PC-9 (cell line): ENCODE results near the gene PRB2. TPM values are rescaled to one million over a fixed set of nuclear protein-coding genes. Genes with fewer than 3 reads are reported as not detected.
"Not testable (repeated sequence)": the region's sequence is repeated elsewhere in the genome, so short reads cannot be mapped to it uniquely, and the experiment has no call there.

ENCODE experiments used
- BruUV-seq: library from RNA; stranded (reverse); fragments of 400-500 nt; replicated peaks from 2 replicates; lab custom pipeline; 2021; lab: Mats Ljungman, UMichigan
- CTCF ChIA-PET: fragments of 300-600 bp; sonication (Branson Sonifier 250); formaldehyde crosslinking; loops from one replicate; lab custom pipeline; 2022; ENCODE audit warnings: antibody characterized with exemption; lab: Charles Lee
- POLR2A ChIA-PET: fragments of 300-600 bp; sonication (Branson Sonifier 250); formaldehyde crosslinking; loops from one replicate; lab custom pipeline; 2022; ENCODE audit warnings: antibody characterized with exemption; ENCODE audit not compliant: unreplicated experiment; lab: Charles Lee
- DNase-seq, 2 experiments: peaks; one replicate each; pipeline versions ENCODE4 v3.0.0 to v3.0.0-alpha.2; 2015 to 2022; ENCODE audit warnings: mixed read lengths in 1 of 2
- H2AFZ ChIP-seq: fragments of 200-600 bp; sonication (generic); 2 replicates; pipeline ENCODE4 v1.8.1; 2017; ENCODE audit warnings: antibody characterized with exemption
- H3F3A ChIP-seq: fragments of 200-600 bp; sonication (generic); 2 replicates; pipeline ENCODE4 v1.8.1; 2017; ENCODE audit warnings: antibody characterized with exemption, mild to moderate bottlenecking, low read depth; ENCODE audit not compliant: insufficient read depth
- H3K27ac ChIP-seq: fragments of 200-600 bp; sonication (generic); 2 replicates; pipeline ENCODE4 v1.6.1; 2016; ENCODE audit warnings: mixed run types
- H3K27me3 ChIP-seq: fragments of 200-600 bp; sonication (generic); 2 replicates; pipeline ENCODE4 v1.6.1; 2016; ENCODE audit warnings: low read depth, mixed run types; ENCODE audit not compliant: insufficient read depth
- H3K36me3 ChIP-seq: fragments of 200-600 bp; sonication (generic); 2 replicates; pipeline ENCODE4 v1.6.1; 2016; ENCODE audit warnings: low read depth, mixed run types
- H3K4me1 ChIP-seq: fragments of 200-600 bp; sonication (generic); replicated peaks from 2 replicates; pipeline ENCODE4 v1.6.1; 2016; ENCODE audit warnings: mixed run types; ENCODE audit not compliant: insufficient read depth
- H3K4me2 ChIP-seq: fragments of 200-600 bp; sonication (generic); 2 replicates; pipeline ENCODE4 v1.6.1; 2017; ENCODE audit warnings: mixed run types
- H3K4me3 ChIP-seq: fragments of 200-600 bp; sonication (generic); 2 replicates; pipeline ENCODE4 v1.6.1; 2016; ENCODE audit warnings: mixed run types
- H3K79me2 ChIP-seq: fragments of 200-600 bp; sonication (generic); 2 replicates; pipeline ENCODE4 v1.6.1; 2017; ENCODE audit warnings: low read depth, mixed run types
- H3K9me2 ChIP-seq: fragments of 200-600 bp; sonication (generic); 2 replicates; pipeline ENCODE4 v1.8.1; 2017; ENCODE audit warnings: mild to moderate bottlenecking; ENCODE audit not compliant: insufficient read depth
- H3K9me3 ChIP-seq: fragments of 200-600 bp; sonication (generic); 2 replicates; pipeline ENCODE4 v1.8.1; 2016; ENCODE audit warnings: low read depth; ENCODE audit not compliant: insufficient read depth
- H4K20me1 ChIP-seq: fragments of 200-600 bp; sonication (generic); 2 replicates; pipeline ENCODE4 v1.8.1; 2017; ENCODE audit not compliant: insufficient read depth
- EZH2 ChIP-seq: fragments of 200-600 bp; sonication (generic); IDR thresholded peaks from 2 replicates; pipeline ENCODE4 v1.8.0; 2017; ENCODE audit warnings: antibody characterized with exemption, low read depth
- intact Hi-C: fragments of 100-400 bp; cut with micrococcal nuclease; formaldehyde crosslinking; loops from one replicate; pipeline ENCODE4 v1.10.0; 2022; ENCODE audit not compliant: unreplicated experiment
- total RNA-seq: library from RNA; stranded (reverse); gene quantifications from 2 replicates; pipeline ENCODE4 v1.2.3, GENCODE V29; 2021
- TF ChIP-seq, protein P1 (sequence below): fragments of 200-600 bp; sonication (generic); conservative IDR thresholded peaks from 2 replicates; pipeline ENCODE4 v1.6.1; 2017; ENCODE audit warnings: mixed run types, antibody characterized with exemption, mild to moderate bottlenecking, moderate library complexity

The PRB2 gene
- total RNA-seq, 1 experiment from 2014 or later: not detected

DNA sequence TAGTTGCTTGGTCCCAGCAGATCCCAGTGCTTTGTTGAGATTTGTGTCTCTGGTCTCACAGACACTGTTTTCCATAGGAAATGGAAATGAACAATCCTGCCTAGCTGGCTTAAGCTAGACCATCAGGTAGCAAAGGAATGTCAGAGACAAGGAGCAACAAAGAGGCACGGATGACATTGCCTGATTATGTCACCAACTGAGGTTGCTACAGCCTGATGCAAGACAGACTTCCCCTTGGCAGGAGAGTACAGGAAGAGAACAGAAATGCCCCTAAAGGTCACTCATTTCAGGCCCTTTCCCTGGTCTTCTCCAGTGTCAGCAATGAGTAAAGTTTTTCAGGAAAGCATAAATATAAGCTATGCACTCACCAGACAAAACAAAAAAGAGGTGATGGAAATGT, 2.0 kb upstream of the PRB2 start:
- intact Hi-C loops: no loop called here
- no TSS peak for BruUV-seq
- no peaks in the 10 kb centered on the region for H3K79me2 ChIP-seq
- H3K27me3 ChIP-seq: peaks cover 54% of the 10 kb centered on the region
- no peaks in the 10 kb centered on the region for H3K36me3 ChIP-seq
- no peaks in the 10 kb centered on the region for H3F3A ChIP-seq
- no peak overlapping the region for H3K4me2 ChIP-seq
- H3K9me3 ChIP-seq: no peaks in the 10 kb centered on the region
- TF ChIP-seq, protein P1, sequence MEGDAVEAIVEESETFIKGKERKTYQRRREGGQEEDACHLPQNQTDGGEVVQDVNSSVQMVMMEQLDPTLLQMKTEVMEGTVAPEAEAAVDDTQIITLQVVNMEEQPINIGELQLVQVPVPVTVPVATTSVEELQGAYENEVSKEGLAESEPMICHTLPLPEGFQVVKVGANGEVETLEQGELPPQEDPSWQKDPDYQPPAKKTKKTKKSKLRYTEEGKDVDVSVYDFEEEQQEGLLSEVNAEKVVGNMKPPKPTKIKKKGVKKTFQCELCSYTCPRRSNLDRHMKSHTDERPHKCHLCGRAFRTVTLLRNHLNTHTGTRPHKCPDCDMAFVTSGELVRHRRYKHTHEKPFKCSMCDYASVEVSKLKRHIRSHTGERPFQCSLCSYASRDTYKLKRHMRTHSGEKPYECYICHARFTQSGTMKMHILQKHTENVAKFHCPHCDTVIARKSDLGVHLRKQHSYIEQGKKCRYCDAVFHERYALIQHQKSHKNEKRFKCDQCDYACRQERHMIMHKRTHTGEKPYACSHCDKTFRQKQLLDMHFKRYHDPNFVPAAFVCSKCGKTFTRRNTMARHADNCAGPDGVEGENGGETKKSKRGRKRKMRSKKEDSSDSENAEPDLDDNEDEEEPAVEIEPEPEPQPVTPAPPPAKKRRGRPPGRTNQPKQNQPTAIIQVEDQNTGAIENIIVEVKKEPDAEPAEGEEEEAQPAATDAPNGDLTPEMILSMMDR: no peak
- TF ChIP-seq EZH2: no peak
- no peak overlapping the region for H3K4me3 ChIP-seq
- POLR2A ChIA-PET: no interaction called here
- H3K9me2 ChIP-seq: no peaks in the 10 kb centered on the region
- H2AFZ ChIP-seq: no peak overlapping the region
- CTCF ChIA-PET: no interaction called here
- no peak overlapping the region for H3K27ac ChIP-seq
- no peaks in the 10 kb centered on the region for H3K4me1 ChIP-seq
- DNase-seq: no peak
- H4K20me1 ChIP-seq: no peaks in the 10 kb centered on the region

DNA sequence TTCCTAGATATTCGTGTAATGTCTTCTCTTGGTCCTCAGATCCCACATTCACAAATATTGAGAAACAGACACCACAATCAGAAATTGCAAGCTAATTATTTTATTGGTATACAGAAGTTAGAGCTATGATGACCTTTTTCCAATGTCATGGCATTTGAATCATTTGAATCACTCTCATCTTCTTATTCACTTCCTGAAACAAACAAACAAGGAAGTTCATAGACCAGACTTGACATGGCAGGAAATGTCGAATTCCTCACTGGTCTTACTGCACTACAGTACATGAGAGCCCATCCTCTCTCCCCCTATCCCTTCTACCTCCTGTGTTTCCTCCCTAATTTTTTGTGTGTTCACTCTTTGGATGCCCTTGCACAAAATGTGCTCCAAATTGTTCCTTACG, 3.9 kb downstream of the PRB2 start:
- H3K9me2 ChIP-seq, H3K79me2 ChIP-seq, BruUV-seq, H3F3A ChIP-seq, H3K27ac ChIP-seq, H3K4me3 ChIP-seq, H3K36me3 ChIP-seq, H3K4me1 ChIP-seq, CTCF ChIA-PET, H2AFZ ChIP-seq, POLR2A ChIA-PET, H3K4me2 ChIP-seq, DNase-seq, H4K20me1 ChIP-seq, intact Hi-C loops, H3K9me3 ChIP-seq: not testable (repeated sequence)
- peaks cover 44% of the 10 kb centered on the region for H3K27me3 ChIP-seq

DNA sequence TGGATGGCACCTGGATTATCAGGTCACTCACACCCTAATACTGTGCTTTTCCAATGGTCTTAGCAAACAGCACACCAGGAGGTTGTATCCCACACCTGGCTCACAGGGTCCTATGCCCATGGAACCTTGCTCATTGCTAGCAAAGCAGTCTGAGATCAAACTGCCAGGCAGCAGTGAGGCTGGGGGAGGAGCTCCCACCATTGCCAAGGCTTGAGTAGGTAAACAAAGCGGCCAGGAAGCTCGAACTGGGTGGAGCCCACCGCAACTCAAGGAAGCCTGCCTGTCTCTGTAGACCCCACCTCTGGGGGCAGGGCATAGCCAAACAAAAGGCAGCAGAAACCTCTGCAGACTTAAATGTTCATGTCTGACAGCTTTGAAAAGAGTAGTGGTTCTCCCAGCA, 17.9 kb downstream of the PRB2 start:
- DNase-seq, CTCF ChIA-PET, H3K79me2 ChIP-seq, BruUV-seq, H4K20me1 ChIP-seq, POLR2A ChIA-PET, H2AFZ ChIP-seq, H3K27ac ChIP-seq, H3K9me3 ChIP-seq, H3K9me2 ChIP-seq, H3K4me2 ChIP-seq, H3K4me3 ChIP-seq, H3K36me3 ChIP-seq, intact Hi-C loops, H3F3A ChIP-seq, H3K4me1 ChIP-seq: not testable (repeated sequence)
- peaks cover 10% of the 10 kb centered on the region; the same call in 1 of the 2 replicates for H3K27me3 ChIP-seq

DNA sequence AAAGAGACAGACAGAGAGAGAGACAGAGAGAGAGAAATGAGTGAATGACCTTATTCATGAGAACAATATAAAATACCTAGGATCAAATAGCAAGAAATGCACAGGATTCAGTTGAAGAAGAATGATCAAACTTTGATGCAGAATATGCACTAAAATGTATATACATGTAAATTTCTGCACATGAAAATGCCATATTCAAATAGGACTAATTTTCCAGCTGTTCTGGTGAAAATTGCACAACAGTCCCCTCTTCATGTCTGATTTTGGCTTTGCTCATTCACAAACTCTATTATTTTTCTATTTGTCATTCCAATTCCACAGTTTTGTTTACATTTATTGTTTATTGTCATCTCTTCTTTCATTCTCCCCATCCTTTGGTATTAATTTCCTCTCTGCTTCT, 34.2 kb downstream of the PRB2 start:
- POLR2A ChIA-PET: no interaction called here

DNA sequence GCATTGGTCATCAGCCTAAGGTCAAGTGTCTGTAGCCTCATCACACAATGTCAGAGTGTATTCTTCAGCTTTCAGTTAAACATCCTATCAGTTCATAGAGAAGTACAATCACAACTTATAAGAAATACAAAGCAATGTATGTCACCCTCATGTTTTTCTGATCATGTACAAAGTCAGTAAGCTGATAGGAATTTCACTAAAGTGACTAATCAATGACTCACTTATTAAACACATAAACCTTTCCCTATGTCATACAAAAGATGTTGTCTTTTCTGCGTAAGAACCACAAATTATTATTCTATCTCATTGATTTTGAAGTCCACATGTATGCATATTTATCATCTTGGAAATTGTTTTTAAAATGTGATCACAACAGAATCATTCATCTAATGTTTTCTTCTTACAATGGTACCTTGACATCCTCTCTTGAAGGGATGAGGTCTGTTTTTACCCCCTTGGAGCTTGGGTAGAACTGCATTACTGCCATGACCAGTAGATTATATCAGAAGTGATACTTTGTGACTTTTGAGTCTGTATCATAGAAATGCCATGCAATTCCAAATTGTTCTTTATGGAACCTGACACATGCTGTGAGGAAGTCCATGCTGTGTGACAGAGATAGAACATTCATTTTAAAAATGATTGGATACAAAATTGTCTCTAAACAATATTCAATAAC, 35.0 kb downstream of the PRB2 start:
- H3K4me2 ChIP-seq, H3K36me3 ChIP-seq, H3K9me3 ChIP-seq, BruUV-seq, H4K20me1 ChIP-seq, H2AFZ ChIP-seq, H3K4me3 ChIP-seq, H3F3A ChIP-seq, H3K4me1 ChIP-seq, H3K79me2 ChIP-seq, H3K9me2 ChIP-seq, POLR2A ChIA-PET, H3K27ac ChIP-seq, CTCF ChIA-PET, intact Hi-C loops: not testable (repeated sequence)
- 0 out of 2 replicates have a peak, but pooled peaks cover 10% of the 10 kb centered on the region for H3K27me3 ChIP-seq
- peak in 1 of 2 experiments; percentile 50 for DNase-seq

More for the DNA sequence above, 34.2 kb downstream of the PRB2 start:
- Histone ChIP-seq H3K4me3 (no peak overlapping the region), H3F3A (no peaks in the 10 kb centered on the region), H4K20me1 (no peaks in the 10 kb centered on the region), H2AFZ (no peak overlapping the region), H3K4me1 (no peaks in the 10 kb centered on the region), H3K4me2 (no peak overlapping the region), H3K27ac (no peak overlapping the region), H3K27me3 (0 out of 2 replicates have a peak, but pooled peaks cover 10% of the 10 kb centered on the region), H3K9me2 (no peaks in the 10 kb centered on the region), H3K9me3 (no peaks in the 10 kb centered on the region), H3K79me2 (no peaks in the 10 kb centered on the region), H3K36me3 (no peaks in the 10 kb centered on the region)
- no TSS peak for BruUV-seq
- no peak for DNase-seq
- CTCF ChIA-PET: no interaction called here
- TF ChIP-seq, protein P1: no peak
- no peak for TF ChIP-seq EZH2
- intact Hi-C loops: no loop called here

DNA sequence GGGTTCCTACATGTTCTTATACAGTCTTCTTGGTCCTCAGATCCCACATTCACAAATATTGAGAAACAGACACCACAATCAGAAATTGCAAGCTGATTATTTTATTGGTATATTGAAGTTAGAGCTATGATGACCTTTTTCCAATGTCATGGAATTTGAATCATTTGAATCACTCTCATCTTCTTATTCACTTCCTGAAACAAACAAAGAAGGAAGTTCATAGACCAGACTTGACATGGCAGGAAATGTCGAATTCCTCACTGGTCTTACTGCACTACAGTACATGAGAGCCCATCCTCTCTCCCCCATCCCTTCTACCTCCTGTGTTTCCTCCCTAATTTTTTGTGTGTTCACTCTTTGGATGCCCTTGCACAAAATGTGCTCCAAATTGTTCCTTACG, 43.6 kb downstream of the PRB2 start:
- H3F3A ChIP-seq, H4K20me1 ChIP-seq: not testable (repeated sequence)

More for the DNA sequence above, 43.6 kb downstream of the PRB2 start:
- H3K4me3 ChIP-seq, H3K27ac ChIP-seq, CTCF ChIA-PET, H3K9me2 ChIP-seq, DNase-seq, H3K27me3 ChIP-seq, H3K36me3 ChIP-seq, H3K79me2 ChIP-seq, intact Hi-C loops, H2AFZ ChIP-seq, H3K4me2 ChIP-seq, POLR2A ChIA-PET, H3K9me3 ChIP-seq, H3K4me1 ChIP-seq, BruUV-seq: not testable (repeated sequence)
